CD4-positive, alpha-beta T cell (primary cell): ENCODE data around the gene ARAP3. TPM values are rescaled to one million over a fixed set of nuclear protein-coding genes. Genes with fewer than 3 reads are reported as not detected.

Source experiments
- ATAC-seq: fragments of 200-7000 bp; cut with Tn5 transposase; one replicate; pipeline ENCODE4 v1.10.0; 2022; ENCODE audit warnings: mild to moderate bottlenecking; ENCODE audit not compliant: poor library complexity
- CTCF ChIA-PET: fragments of 350-600 bp; sonication (Branson Sonifier 250); formaldehyde crosslinking; loops from one replicate; lab custom pipeline; 2021; ENCODE audit warnings: antibody characterized with exemption, inconsistent platforms; lab: Charles Lee
- POLR2A ChIA-PET: fragments of 350-600 bp; sonication (Branson Sonifier 250); formaldehyde crosslinking; loops from one replicate; lab custom pipeline; 2021; ENCODE audit warnings: antibody characterized with exemption, inconsistent platforms; lab: Charles Lee
- DNase-seq, 14 experiments: peaks; one replicate each; pipeline ENCODE4 v3.0.0-alpha.2; 2013 to 2020; ENCODE audit warnings: mixed read lengths in 2 of 14
- H3K27ac ChIP-seq, 2 donors: one replicate each; pipeline versions ENCODE4 v1.5.1 to v1.7.0; 2013; ENCODE audit warnings: low read length in 2 of 2, low read depth in 1 of 2, mild to moderate bottlenecking in 1 of 2
- H3K27me3 ChIP-seq, 2 experiments: 1 replicate in 1 of 2; 2 replicates in 1 of 2; pipeline versions ENCODE4 v1.6.1 to v1.7.0; 2013; ENCODE audit warnings: low read length in 2 of 2, control low read depth in 1 of 2, mild to moderate bottlenecking in 1 of 2, moderate library complexity in 1 of 2; ENCODE audit not compliant: insufficient read depth in 2 of 2, control insufficient read depth in 1 of 2
- H3K36me3 ChIP-seq: one replicate; pipeline ENCODE4 v1.6.1; 2013; ENCODE audit warnings: low read length, control low read depth; ENCODE audit not compliant: insufficient read depth
- H3K4me1 ChIP-seq: one replicate; pipeline ENCODE4 v1.6.1; 2013; ENCODE audit warnings: low read length, control low read depth; ENCODE audit not compliant: insufficient read depth
- H3K4me3 ChIP-seq: one replicate; pipeline ENCODE4 v1.5.1; 2013; ENCODE audit warnings: mild to moderate bottlenecking, low read length, moderate library complexity
- H3K9me3 ChIP-seq, 2 experiments: 1 replicate in 1 of 2; 2 replicates in 1 of 2; pipeline versions ENCODE4 v1.6.1 to v1.7.0; 2013; ENCODE audit warnings: low read length in 2 of 2, mild to moderate bottlenecking in 2 of 2, control low read depth in 1 of 2, moderate library complexity in 1 of 2; ENCODE audit not compliant: control insufficient read depth in 1 of 2, insufficient read depth in 1 of 2
- H3K27ac Mint-ChIP-seq: one replicate; pipeline ENCODE4 v1.8.0; 2020; ENCODE audit warnings: mixed read lengths
- H3K27me3 Mint-ChIP-seq: one replicate; pipeline ENCODE4 v1.8.0; 2021; ENCODE audit warnings: mixed read lengths
- H3K36me3 Mint-ChIP-seq: one replicate; pipeline ENCODE4 v1.8.0; 2021; ENCODE audit warnings: low read depth, mixed read lengths
- H3K4me1 Mint-ChIP-seq: one replicate; pipeline ENCODE4 v1.8.0; 2021; ENCODE audit warnings: low read depth, mixed read lengths
- H3K4me3 Mint-ChIP-seq: one replicate; pipeline ENCODE4 v1.8.0; 2020; ENCODE audit warnings: mild to moderate bottlenecking, mixed read lengths
- H3K9me3 Mint-ChIP-seq: one replicate; pipeline ENCODE4 v1.8.0; 2020; ENCODE audit warnings: mixed read lengths
- intact Hi-C, 2 experiments: fragments of 100-400 bp; cut with DNase I in 1 of 2; cut with micrococcal nuclease in 1 of 2; formaldehyde crosslinking; loops; one replicate each; pipeline versions ENCODE4 v1.15.1 to v1.9.0; 2023 to 2025; cut with DNase I, micrococcal nuclease
- total RNA-seq, 174 experiments: library from RNA in 2 of 174; stranded (reverse) in 2 of 174; gene quantifications; one replicate each; pipeline ENCODE4 v1.2.3 and lab custom pipeline; 2021 to 2026
- TF ChIP-seq, protein P1 (sequence below): fragments of 200-600 bp; IDR thresholded peaks from one replicate; pipeline ENCODE4 v1.8.0; 2022; ENCODE audit warnings: antibody characterized with exemption, mild to moderate bottlenecking

The ARAP3 gene
- total RNA-seq, 2 experiments from 2014 or later: 0.30 to 0.31 TPM

DNA sequence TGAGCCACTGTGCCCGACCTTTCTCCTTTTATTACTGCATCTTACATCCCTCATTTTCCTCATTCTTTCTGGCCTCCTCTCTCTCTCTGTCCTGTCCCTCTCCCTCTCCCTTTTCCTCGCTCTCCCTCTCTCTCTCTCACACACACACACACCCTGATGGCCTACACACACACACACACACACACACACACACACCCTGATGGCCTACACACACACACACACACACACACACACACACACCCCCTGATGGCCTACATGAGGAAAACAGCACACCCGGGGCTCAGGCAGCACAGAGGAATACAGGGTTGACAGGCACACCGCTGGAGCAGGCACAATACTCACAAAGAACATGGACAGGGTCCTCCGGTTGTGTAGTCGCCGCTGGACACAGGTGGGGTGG lies 27.0 kb downstream of the ARAP3 start:
- no peaks in the 10 kb centered on the region for H3K9me3 Mint-ChIP-seq
- Histone ChIP-seq H3K4me3 (no peak overlapping the region), H3K27ac (no peak overlapping the region), H3K4me1 (peaks cover 21% of the 10 kb centered on the region), H3K36me3 (no peaks in the 10 kb centered on the region), H3K27me3 (no peaks in the 10 kb centered on the region), H3K9me3 (peaks cover 0 to 5% of the 10 kb centered on the region in 2 experiments)
- peaks cover 27% of the 10 kb centered on the region for H3K4me1 Mint-ChIP-seq
- no peak overlapping the region for H3K4me3 Mint-ChIP-seq
- DNase-seq: peak in 1 of 14 experiments; percentile 7
- peaks cover 6% of the 10 kb centered on the region for H3K27me3 Mint-ChIP-seq
- ATAC-seq: no peak
- CTCF ChIA-PET: no interaction called here
- H3K36me3 Mint-ChIP-seq: peaks cover 2% of the 10 kb centered on the region
- TF ChIP-seq, protein P1, sequence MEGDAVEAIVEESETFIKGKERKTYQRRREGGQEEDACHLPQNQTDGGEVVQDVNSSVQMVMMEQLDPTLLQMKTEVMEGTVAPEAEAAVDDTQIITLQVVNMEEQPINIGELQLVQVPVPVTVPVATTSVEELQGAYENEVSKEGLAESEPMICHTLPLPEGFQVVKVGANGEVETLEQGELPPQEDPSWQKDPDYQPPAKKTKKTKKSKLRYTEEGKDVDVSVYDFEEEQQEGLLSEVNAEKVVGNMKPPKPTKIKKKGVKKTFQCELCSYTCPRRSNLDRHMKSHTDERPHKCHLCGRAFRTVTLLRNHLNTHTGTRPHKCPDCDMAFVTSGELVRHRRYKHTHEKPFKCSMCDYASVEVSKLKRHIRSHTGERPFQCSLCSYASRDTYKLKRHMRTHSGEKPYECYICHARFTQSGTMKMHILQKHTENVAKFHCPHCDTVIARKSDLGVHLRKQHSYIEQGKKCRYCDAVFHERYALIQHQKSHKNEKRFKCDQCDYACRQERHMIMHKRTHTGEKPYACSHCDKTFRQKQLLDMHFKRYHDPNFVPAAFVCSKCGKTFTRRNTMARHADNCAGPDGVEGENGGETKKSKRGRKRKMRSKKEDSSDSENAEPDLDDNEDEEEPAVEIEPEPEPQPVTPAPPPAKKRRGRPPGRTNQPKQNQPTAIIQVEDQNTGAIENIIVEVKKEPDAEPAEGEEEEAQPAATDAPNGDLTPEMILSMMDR: no peak
- intact Hi-C loops: no loop called here
- POLR2A ChIA-PET: no interaction called here
- H3K27ac Mint-ChIP-seq: no peak overlapping the region

GRCh38 chr5:141654298-141654697 lies 27.7 kb downstream of the ARAP3 start:
- Histone ChIP-seq H3K4me1 (peaks cover 27% of the 10 kb centered on the region), H3K36me3 (no peaks in the 10 kb centered on the region), H3K27me3 (no peaks in the 10 kb centered on the region), H3K4me3 (no peak overlapping the region), H3K9me3 (no peaks in the 10 kb centered on the region), H3K27ac (no peak overlapping the region)
- ChIA-PET CTCF (no interaction called here), POLR2A (no interaction called here)
- Mint-ChIP-seq H3K36me3 (peaks cover 7% of the 10 kb centered on the region), H3K4me1 (peaks cover 32% of the 10 kb centered on the region), H3K9me3 (no peaks in the 10 kb centered on the region), H3K27ac (no peak overlapping the region), H3K27me3 (peaks cover 6% of the 10 kb centered on the region), H3K4me3 (no peak overlapping the region)
- no peak for ATAC-seq
- TF ChIP-seq, protein P1: no peak
- intact Hi-C loops: no loop called here
- DNase-seq: peak in 1 of 14 experiments; percentile 6

DNA sequence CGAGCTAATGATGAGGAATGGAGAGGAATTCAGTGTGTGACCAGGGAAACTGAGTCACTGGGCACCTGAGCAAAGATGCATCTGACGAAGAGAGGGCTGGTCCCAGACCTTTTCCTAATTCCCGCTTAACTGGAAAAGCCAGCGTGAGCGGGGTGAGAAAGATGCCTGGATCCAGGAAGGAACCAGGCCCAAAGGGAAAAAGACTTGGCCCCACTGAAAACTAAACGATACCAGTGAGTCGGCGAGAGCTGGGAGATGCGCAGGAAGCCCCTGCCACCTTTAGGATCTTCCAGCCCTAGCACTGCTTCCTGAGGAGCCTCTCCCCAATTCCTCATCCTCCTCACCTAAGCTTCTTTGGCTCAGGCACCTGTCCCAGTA lies 30.3 kb downstream of the ARAP3 start:
- ATAC-seq (no peak), DNase-seq (no peak)
- ChIA-PET CTCF (interaction anchor here (0.9 to 1.8 kb wide), 5 partner anchors 9 to 88 kb away, joined by 3 to 6 read pairs (median 4); partner anchors contain the start of gene DIAPH1), POLR2A (interaction anchor here (1.1 to 2.4 kb wide), 14 partner anchors 9 to 317 kb away, joined by 3 to 73 read pairs (median 9); partner anchors contain the start of genes ARAP3, DELE1, DIAPH1 and HDAC3)
- H3K9me3 Mint-ChIP-seq: no peaks in the 10 kb centered on the region
- TF ChIP-seq, protein P1: no peak
- peak overlapping the region; percentile 86 for H3K4me3 Mint-ChIP-seq
- no peaks in the 10 kb centered on the region for H3K9me3 ChIP-seq
- H3K27ac ChIP-seq: peak overlapping the region; percentile 26 to 83
- H3K36me3 ChIP-seq: peaks cover 16% of the 10 kb centered on the region
- peaks cover 6% of the 10 kb centered on the region for H3K27me3 Mint-ChIP-seq
- H3K4me1 ChIP-seq: peaks cover 28% of the 10 kb centered on the region
- peak overlapping the region; percentile 86 for H3K4me3 ChIP-seq
- peaks cover 38% of the 10 kb centered on the region for H3K4me1 Mint-ChIP-seq
- intact Hi-C loops: no loop called here
- H3K27me3 ChIP-seq: no peaks in the 10 kb centered on the region
- peaks cover 23% of the 10 kb centered on the region for H3K36me3 Mint-ChIP-seq
- H3K27ac Mint-ChIP-seq: peak overlapping the region; percentile 54
